Right renal pelvis (tissue), 4 donors: ENCODE results near the gene ANXA6. TPM values are rescaled to one million over a fixed set of nuclear protein-coding genes. Genes with fewer than 3 reads are reported as not detected.
"Not testable (repeated sequence)": the region's sequence is repeated elsewhere in the genome, so short reads cannot be mapped to it uniquely, and the experiment has no call there.

Source experiments
- DNase-seq, 4 donors: peaks; one replicate each; pipeline ENCODE4 v3.0.0-alpha.2; 2013; ENCODE audit warnings: low read depth in 4 of 4, low spot score in 3 of 4, missing footprints in 1 of 4
- polyA plus RNA-seq, 4 donors: library from polyadenylated mRNA; unstranded; fragments of 120-200 nt; gene quantifications; one replicate each; pipeline ENCODE4 v1.2.1, GENCODE V29; 2013; ENCODE audit not compliant: insufficient read length in 4 of 4

Gene ANXA6
- polyA plus RNA-seq, 4 donors: 135 to 151 (median 140) TPM

DNA sequence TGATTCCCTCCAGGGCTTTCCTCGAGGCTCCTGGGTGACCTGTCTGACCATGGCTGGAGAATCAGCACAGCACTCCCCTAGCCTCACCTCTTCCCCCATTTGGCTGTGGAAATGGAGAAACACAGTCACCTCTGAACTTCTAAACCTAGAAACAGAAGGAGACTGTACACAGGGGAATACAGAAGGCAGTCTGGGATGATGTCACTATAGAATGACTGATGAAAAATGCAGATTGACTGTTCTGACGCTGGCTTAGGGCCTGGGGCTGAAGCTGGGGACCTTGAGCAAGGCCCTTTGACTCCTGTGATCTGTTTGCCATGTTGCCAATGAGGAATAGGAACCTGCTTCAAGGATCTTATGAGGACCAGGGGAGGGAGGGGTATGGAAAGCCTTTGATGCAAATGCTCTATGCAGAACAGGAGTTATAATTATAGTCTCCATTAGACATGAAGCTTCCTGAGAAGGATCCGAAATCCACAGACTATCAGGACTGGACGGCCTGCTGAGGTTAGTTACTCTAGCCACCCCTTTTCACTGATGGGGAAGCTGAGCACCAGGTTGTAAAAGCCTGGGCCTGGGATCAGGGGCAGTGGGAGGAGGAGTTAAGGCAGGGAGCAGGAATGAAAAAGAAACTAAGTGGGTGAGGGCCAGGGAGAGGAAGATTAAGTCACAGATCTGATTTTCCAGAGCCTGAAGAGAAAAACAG lies 24.4 kb upstream of the ANXA6 start:
- no peak for DNase-seq

DNA sequence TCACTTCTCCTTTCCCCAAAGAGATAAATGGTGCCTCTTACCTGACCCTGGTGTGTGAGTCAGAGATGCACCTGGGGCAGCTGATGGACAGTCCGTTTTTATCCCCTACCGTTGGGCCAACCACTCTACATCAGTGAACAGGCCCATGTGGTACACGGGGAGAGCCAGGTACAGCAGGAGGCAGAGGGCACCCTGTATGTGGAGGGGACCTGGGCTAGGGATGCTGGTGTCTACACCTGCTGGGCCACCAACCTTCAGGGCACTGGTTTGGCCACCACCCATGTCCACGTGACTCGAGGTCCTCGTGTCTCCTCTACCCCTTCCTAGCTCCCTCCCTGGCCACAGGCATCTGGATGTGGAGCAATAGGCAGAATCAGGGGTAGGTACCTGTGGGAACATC lies 22.7 kb upstream of the ANXA6 start:
- DNase-seq: no peak

DNA sequence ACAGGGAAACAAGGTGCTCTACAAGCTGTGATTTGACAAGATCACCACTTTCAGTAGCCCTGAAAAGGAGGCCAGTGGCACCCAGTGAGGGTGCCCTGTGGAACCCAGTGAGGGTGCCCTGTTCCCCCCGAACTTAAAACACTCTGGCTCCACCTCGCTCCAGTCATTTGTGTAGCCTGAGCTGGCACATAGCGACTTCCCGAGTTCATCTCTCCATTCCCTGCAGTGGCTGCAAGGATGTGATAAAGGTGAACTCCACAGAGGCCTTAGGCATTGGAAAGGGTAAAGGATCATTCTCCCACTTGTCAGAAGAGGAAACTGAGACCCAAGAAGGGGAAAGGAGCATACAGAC lies 21.9 kb upstream of the ANXA6 start:
- no peak for DNase-seq

DNA sequence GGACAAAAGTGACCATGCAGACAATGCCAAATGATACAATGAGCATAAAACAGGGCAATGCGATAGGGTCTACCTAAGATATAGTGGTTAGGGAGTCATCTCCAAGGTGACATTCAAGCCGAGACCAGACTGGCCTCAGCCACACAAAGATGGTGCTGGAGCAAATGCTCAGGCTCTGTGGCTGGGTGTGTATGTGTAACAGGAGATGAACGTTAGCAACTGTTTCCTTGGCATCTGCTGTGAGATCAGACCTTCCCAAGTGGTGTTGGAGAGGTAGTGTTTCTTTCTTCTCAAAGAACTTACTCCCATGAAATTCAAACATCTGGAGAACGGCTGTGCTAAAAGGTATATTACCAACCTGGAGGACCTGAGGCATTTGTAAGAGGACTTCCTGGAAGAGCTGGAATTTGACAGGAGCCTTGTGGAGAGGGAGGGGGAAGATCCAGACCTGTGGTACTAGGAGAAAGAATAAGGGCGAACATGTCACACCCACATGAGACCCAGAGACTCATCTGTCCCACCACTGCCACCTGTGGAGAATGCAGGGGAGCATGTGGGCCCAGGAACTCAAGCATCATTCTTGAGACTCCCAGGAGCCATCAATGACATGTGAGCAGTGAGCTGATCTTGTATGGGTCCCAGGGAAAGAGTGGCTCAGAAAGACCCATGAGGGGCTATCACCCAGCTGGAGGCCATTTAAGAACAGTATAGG lies 21.4 kb upstream of the ANXA6 start:
- DNase-seq: no peak

DNA sequence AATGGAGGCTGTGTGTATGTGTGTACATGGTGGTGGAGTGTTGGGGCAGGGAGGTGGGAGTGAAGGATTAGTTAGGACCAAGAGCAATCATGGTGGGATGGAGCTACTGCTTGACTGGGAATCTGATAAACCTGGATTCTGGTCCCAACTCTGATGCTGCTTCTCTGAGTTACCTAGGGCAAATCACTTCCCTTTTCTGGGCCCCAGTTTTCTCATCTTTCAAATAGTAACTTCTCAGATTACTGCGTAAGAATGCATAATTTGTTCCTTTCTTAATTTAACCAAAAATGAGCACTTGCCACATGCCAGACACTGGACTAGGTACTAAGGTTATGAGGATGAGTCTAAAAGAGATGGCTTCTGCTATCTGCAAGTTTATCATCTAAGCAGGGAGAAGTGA lies 20.8 kb upstream of the ANXA6 start:
- no peak for DNase-seq

DNA sequence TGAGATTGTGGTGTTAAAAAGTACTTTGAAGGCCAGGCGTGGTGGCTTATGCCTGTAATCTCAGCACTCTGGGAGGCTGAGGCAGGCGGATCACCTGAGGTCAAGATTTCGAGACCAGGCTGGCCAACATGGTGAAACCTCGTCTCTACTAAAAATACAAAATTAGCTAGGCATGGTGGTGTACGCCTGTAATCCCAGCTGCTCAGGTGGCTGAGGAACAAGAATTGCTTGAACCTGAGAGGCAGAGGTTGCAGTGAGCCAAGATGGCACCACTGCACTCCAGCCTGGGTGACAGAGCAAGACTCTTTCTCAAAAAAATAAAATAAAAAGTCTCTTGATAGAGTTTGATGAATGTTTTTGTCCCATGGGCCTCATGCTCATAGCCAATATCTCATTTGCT lies 18.7 kb upstream of the ANXA6 start:
- DNase-seq: not testable (repeated sequence)

DNA sequence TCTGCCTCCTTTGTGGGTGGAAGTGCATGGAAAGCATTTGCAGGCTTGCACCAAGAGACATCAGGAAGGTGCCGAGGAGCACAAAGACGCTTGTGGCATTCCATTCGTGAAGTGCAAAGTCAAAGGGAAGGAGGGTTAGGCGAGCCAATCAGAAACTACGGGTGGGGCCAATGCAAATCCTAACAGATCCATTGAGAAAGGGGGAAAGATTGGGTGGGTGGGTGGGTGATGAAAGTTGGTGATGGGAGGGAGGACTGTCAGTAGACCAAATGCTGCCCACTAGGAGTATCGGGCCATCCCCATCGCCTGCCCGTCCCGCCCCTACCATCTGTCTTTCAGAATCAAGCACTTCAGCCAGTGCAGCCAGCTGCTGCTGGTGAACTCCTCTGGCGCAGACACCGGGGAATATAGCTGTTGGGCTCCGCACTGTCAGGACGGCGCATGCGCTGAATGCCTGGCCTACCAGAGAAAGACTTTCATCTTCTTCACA lies 17.1 kb upstream of the ANXA6 start:
- no peak for DNase-seq

DNA sequence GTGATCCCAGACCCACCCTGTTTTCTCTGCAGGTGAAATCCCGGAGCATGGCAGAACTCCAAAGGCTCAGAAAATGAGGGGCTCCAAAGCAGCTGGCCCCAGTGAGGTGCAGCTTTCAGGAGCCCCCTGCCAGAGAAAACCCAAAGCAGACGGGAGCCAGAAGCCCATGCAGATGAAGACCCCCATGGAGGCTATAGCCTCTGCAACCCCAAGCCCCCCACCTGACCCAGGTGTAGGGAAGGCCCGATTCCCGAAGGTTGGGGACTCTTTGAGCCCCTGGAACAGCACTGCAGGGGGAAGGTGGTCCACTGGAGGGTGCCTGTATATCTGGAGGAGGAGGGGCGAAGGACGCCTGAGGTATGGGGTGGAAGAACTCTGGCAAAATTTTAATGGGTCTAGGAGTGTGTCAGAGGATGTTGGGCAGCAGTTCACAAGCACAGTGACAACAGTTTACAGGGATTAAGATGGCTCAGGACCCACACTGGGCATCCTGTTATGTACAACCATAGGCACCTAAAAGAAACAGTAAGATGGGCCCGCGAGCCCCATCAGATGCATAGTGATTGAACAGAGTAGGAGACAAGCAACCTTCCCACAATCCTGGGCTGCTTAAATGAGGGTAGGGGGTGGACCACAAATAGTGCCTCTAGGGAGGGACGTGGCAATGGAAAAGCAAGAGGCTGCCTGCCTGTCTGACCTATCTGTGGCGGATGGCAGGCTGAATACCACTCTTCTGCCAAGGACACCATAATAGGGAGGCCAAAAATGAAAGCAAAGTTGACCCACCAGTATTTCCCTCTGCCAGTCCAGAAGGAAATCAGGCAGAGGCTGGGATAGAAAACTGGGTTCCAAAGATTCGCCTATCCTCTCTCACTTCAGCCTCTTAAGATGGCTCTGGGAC lies 16.4 kb upstream of the ANXA6 start:
- no peak for DNase-seq

DNA sequence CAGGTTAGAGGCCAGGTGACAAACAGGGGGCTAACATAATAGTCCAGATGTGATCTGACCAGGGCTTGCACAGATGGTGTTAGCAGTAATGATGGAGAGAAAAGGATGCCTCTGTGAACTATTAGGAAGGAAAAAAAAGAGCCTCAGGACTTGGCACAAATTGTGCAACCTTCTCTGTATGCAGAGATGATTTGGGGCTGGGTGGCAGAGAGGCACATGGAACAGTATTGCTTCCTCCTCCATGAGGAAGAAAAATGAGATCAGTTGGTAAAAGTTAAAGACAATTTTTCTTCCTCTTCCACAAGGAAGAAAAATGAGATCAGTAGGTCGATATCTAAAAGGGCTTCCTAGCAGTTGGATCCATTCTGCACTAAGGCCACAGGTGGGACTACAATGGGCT lies 13.9 kb upstream of the ANXA6 start:
- no peak for DNase-seq

DNA sequence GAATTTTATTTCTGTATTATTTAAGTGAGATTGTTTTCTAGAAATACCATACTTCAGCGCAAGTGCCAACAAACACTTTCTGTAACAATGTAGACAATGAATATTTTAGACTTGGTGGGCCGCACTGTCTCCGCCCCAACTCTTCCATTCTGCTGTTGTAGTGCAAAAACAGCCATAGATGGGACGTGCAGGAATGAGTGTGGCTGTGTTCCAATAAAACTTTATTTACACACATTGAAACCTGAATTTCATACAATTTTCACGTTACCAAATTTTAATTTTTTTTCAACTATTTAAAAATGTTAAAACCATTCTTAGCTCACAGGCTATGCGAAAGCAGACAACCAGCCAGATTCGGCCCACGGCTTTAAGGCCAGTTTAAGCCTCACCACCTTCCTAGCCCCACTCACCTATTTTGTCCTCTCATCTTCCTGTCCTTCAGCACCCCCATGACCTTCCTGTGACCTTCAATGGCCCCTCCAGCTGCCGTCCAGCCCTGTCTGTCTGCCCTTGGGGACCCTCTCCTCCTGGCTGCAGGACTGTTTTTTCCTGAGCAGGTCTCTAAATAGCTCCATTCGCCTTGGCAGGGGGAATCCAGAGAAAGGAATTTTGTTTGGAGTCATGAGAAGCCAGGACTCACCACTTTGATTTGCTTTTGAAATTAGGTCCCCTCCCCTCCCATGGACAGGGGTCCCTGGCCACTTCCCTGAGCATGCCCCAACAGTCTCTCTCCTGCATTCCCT lies 11.2 kb upstream of the ANXA6 start:
- DNase-seq: no peak

DNA sequence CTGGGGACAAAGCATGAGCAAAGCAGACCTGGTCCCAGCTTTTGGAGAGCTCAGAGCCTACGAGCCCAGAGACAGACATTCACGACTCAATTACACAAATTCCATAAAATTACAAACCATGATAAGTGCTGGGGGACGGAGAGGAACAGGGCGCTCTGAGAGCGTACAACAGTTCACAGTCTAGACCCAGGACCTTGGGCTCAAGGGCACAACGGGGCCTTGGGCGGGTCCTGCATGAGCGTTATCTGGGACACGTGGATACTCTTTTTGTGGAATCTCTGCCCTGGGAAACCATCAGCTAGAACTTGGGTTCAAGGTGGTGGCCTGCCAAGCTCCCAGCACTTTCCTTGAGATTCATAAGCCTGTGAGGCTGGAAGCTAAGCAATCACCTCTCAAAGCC lies 9.4 kb upstream of the ANXA6 start:
- DNase-seq: no peak

DNA sequence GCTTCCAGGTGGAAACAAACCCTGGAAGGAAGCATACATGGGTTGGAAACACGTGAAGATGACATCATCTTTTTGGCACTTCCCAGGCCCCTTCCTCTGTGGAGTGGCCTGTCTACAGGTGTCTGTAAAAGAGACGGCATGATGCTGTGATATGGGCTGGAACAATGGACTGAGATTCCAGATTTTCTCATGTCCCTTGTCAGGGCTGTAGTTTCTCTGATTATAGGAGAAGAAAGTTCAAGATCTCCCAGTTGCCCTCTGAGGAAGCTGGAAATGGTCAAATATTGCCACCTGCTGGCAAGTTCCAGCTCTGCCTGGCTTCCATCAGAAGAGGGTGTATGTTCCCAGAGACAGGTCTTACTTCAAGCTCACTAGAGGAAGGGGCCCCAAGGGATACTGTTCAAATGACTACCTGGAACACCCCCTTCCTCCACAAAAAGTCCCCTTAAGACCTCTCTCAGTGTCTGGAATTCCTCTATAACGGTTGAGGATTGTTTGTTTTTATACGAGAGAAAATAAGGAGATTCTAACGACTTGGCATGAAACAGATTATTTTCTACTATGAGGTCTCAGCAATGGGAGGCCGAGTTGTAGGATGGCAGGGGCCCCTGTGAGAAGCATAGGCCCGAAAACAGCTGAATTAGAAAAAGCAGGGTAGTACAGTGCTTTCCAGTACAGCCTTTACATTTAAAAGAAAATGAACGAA lies 7.3 kb upstream of the ANXA6 start:
- DNase-seq: peak in 3 of 4 donors; percentile 61 to 74 (median 67)

DNA sequence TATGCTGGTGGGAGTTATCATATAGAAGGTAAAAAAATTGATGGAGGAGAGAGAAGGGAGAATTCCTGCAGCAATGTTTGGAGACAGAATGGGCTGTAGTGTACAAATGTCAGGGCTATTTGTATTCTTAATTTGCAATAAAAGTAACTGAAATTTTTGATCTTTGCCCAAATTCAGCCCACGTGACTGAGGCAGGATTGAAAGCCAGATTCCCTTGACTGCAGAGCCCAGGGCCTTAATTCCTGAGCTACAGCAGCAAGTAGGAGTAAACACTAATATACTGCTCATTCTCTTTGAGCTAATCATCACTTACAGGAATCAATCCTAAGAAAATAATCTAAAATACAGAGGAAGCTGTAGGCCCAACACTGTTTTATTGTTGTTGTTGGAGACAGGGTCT lies 5.2 kb upstream of the ANXA6 start:
- DNase-seq: no peak

DNA sequence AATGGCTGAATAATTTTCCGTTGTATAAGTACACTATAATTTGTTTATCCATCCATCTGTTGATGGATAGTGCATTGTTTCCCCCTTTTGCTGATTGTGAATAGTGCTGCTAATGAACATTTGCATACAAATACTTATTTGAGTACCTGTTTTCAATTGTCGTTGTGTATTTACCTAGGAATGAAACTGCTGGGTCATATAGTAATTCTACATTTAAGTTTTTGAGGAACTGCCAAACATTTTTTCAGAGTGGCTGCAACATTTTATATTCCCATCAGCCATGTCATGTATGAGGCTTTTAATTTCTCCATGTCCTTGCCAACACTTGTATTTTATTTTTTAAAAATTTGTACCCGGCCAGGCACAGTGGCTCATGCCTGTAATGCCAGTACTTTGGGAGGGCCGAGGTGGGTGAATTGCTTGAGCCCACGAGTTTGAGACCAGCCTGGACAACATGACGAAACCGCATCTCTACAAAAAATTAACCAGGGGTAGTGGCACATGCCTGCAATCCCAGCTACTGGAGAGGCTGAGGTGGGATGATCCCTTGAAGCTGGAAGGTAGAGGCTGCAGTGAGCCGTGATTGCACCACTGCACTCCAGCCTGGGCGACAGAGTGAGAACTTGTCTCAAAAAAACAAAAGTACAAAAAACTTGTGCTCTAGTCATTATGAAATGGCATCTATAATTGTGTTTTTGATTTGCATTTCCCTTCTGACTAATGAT lies 2.2 kb upstream of the ANXA6 start:
- DNase-seq: no peak

DNA sequence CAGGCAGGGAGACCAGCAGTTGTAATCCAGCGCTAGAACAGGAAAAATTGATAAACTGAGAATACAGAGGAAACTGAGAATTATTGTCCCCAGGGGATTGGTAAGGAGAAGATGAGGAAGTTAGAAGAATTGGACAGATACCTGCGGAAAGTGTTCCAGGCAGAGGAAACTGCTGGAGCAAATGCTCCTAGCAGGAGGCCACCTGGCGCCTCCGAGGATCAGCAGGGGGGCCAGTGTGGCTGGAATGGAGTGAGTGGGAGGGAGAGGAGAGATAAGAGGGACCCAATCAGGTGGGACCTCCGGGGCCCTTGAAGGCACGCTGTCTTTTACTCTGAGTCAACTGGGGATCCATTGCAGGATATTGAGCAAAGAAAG lies 695 bp upstream of the ANXA6 start:
- no peak for DNase-seq

DNA sequence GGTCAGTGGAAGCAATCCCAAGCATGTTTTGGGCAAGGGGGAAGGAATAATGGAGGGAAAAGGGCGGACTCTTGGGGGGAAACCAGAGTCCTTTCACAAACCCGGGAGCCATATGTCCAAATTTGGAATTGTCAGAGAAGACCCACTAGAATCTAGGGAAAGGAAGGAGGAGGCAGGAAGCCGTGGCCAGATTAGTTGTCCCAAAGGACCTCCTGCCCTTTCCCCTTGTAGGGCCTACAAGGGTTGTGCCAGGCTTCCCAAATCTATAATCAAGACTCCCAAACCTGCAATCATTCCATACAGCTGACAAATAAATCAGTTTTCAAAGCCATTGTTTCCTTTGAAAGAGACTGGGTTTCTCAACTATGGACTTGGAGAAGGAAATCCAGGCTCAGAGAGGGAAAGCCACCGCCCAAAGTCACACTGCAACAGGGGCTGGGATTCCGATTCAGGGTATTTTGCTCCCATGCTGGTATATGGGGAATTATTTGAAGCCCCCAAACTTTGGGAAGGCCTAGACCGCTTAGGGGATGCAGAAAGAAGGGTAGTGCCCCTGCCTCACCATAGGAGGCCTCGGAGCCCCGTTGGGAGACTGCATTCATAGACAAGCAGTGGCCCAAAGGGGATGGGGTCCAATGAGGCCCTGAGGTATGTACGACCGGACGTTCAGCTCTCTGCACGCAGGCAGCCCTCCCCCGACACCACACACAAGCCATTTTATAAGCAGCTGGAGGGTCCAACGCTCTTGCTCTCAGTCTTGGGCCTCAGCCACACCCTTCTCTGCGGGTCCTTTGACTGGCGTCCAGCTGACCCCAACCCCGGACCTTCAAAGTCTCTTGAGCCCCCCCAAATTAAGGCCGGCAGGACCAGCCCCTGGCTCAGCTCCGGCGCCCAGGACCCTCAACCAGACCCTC lies 815 bp downstream of the ANXA6 start:
- DNase-seq: no peak

DNA sequence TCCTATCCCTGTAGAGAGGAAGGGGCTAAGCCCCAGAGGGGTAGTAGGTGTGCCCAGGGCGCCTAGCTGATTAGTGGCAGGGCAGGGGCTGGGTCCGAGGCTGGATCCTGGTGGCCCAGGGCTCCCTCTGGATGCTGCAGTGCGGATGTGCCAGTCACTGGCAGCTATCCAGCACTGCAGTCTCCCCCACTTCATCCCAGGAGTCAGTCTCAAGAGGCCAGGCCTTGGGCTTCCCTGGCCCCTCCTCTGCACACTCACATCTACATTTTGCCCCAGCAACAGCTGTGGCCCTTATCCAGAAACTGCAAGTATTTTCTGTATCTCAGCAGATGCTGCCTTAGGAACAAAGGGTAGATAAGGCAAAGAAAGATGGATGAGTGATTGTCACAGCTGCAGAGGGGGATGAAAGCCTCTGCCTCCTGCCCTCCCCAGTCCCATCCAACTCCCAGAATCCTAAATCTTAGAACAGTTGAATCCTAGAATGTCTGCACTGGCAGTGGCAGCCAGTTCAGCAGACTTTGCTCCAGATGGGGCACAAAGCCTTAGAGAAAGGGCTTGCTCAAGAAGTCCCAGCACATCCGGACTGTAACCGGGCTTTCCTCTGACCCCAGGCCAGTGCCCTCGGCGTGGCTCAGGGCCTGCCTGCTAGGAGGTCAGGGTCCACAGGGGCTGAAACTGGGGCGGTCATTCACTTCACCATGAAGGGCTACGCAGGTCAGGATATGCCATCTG lies 1.6 kb downstream of the ANXA6 start:
- DNase-seq: no peak
